PC-3 (cell line): ENCODE measurements around the gene PRSS50.

Experiments
- EZH2 ChIP-seq: fragments of 300-600 bp; sonication (generic); IDR thresholded peaks from one replicate; pipeline ENCODE4 v1.6.1; 2017; ENCODE audit warnings: antibody characterized with exemption, mild to moderate bottlenecking, low read length; ENCODE audit not compliant: unreplicated experiment
- TF ChIP-seq, protein P1 (sequence below): fragments of 300-600 bp; sonication (generic); conservative IDR thresholded peaks from 2 replicates; pipeline ENCODE4 v1.5.1; 2017; ENCODE audit warnings: antibody characterized with exemption, low read depth, mild to moderate bottlenecking, low read length

DNA sequence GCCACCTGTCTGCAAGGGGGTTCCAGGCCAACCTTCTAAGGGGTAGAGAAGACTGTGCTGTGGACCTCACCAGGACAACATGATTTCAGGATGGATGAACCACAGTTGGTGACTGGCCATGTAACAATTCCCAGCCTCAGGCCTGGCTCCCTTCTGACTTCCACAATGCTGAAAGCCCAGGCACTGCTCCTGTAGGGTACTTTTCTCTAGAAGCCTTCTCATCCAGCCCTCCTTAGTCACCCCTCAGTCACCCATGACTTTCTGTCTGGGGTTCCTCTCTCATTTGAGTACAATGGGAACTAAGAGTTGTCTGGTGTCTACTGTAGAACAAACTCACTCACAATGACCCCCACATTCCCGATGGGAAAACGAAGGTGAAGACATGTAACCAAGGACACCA lies 32.8 kb downstream of the PRSS50 start:
- TF ChIP-seq, protein P1, sequence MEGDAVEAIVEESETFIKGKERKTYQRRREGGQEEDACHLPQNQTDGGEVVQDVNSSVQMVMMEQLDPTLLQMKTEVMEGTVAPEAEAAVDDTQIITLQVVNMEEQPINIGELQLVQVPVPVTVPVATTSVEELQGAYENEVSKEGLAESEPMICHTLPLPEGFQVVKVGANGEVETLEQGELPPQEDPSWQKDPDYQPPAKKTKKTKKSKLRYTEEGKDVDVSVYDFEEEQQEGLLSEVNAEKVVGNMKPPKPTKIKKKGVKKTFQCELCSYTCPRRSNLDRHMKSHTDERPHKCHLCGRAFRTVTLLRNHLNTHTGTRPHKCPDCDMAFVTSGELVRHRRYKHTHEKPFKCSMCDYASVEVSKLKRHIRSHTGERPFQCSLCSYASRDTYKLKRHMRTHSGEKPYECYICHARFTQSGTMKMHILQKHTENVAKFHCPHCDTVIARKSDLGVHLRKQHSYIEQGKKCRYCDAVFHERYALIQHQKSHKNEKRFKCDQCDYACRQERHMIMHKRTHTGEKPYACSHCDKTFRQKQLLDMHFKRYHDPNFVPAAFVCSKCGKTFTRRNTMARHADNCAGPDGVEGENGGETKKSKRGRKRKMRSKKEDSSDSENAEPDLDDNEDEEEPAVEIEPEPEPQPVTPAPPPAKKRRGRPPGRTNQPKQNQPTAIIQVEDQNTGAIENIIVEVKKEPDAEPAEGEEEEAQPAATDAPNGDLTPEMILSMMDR, result no peak
- no peak for TF ChIP-seq EZH2
